ENCODE results near the gene TBX22.
"Not testable (repeated sequence)": the region's sequence is repeated elsewhere in the genome, so short reads cannot be mapped to it uniquely, and the experiment has no call there.

The TBX22 gene, protein sequence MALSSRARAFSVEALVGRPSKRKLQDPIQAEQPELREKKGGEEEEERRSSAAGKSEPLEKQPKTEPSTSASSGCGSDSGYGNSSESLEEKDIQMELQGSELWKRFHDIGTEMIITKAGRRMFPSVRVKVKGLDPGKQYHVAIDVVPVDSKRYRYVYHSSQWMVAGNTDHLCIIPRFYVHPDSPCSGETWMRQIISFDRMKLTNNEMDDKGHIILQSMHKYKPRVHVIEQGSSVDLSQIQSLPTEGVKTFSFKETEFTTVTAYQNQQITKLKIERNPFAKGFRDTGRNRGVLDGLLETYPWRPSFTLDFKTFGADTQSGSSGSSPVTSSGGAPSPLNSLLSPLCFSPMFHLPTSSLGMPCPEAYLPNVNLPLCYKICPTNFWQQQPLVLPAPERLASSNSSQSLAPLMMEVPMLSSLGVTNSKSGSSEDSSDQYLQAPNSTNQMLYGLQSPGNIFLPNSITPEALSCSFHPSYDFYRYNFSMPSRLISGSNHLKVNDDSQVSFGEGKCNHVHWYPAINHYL

GRCh38 chrX:80014141-80014940 is at the start of gene TBX22:
Gene TBX22 (plus strand): TSS chrX:80014753. CDS start chrX:80022270, 7,517 bp downstream.
- DNase-seq (ENCODE audit: low spot score): no peak

GRCh38 chrX:79975605-79976004 is 38.9 kb upstream of the TBX22 start:
- DNase-seq (ENCODE audit: low spot score): no peak

DNA sequence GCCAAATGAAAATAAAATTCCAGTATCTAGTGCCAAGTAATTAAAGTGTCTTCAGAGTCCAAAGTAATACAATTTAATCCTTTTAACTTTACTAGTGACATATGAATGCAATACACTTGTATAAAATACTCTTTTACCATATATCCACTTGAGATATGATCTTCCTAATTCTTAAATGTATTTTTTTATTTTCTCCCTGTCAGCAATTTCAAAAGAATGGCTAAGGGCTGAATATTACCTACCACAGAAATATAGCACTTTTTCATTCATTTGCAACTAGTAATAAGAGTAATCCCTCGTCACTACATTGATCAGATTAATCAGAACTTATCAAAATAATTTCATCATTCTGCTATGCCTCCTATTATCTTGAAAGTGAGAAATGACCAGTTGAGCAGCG is 10.1 kb upstream of the TBX22 start:
- DNase-seq (ENCODE audit: low spot score): no peak

DNA sequence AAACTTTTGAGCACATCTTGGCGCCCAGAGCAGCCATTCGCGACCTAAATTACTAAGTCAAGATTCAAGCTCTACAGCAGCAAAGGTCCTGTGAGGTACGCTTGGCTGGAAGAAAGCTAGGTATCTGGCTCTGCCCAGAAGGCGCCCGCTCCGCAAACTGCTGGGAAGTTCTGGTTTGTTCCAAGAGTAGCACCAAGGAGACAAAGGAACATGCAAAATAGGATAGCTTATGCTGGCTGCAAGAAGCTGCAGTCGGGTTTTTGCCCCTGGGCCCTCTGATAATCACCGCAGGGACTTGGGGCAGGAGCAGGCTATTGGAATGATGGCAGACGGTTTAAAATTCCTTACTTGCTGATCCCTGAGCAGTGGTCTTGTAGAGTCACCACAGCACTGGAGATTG is 3.0 kb upstream of the TBX22 start:
- no peak for DNase-seq (ENCODE audit: low spot score)

DNA sequence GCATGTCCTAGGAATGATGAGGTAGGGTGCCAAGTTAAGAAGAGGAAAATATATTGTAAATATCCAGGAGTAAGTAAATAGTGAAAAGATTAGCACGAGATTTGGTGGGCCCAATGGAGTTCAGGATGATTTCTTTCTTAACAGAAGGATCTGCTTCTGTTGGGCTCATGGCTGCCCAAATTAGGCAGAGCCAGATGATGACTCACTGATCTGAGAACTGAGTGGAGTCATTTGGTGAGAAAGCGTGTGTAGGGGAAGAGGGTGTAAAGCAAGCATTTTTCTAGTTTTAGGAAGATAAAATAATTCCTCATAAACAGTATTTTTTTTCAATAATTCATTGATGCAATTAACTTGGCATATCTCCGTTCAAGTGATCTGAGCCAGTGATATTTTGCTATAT is 1.6 kb downstream of the TBX22 start:
- DNase-seq (ENCODE audit: low spot score): no peak

DNA sequence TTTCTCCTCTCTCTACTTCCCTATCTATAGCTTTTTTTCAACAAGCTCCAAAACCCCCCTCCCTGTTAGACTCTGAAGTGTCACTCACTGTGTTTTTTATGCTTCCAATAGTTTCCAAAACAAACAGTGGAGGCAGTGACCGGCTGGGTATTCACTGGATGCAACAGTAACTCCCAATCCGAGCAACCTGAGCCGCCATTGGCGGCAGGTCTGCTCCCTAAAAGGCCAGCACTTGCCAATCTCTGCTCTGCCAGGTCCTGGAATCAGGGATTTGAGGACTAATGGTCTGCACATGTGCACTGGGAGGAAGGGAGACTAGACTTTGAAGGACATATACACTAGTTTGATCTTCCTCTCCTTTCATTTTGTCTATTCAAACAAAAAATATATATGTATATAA is 7.1 kb downstream of the TBX22 start:
- DNase-seq (ENCODE audit: low spot score): no peak

DNA sequence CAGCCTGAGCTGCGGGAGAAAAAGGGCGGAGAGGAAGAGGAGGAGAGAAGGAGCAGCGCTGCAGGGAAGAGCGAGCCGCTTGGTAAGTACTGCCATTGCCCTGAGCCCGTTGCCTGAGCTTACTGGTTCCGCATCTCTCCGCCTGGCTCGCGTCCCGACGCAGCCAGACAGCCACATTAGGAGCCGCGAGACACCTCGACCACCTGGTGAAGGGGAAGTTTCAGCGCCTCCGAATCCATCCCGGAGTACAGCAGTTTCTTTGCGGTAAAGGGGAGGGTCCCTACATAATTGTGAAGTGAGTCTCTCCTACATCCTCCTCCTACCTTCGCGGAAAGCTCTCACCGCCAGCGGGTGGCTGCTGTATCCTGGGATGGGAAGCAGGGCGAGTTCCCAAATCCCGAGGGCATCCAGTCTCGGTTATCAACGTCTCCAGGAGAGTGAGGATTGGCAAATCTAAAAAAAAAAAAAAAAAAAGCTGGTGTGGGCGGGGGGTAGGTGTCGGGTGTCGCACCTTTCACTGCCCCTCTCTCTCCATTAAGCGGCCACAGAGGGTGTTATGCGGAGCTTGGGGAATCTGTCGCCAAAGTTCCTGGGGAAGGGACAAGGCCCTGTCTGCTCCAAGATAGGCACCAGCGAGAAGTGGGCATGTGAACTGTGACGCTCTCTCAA is 7.9 kb downstream of the TBX22 start:
- DNase-seq (ENCODE audit: low spot score): no peak

- DNase-seq (ENCODE audit: low spot score): no peak
Observed at GRCh38 chrX:80026116-80026515, 11.6 kb downstream of the TBX22 start.

DNA sequence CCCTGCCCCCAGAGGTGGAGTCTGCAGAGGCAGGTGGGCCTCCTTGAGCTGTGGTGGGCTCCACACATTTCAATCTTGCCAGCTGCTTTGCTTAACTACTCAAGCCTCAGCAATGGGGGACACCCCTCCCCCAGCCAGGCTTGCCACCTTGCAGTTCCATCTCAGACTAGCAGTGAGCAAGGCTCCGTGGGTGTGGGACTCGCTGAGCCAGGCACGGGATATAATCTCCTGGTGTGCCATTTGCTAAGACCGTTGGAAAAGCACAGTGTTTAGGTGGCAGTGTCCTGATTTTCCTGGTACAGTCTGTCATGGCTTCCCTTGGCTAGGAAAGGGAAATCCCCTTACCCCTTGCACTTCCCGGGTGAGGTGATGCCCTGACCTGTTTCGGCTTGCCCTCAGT is 51.6 kb downstream of the TBX22 start:
- DNase-seq (ENCODE audit: low spot score): not testable (repeated sequence)

GRCh38 chrX:80075625-80076024 is 61.1 kb downstream of the TBX22 start:
- DNase-seq (ENCODE audit: low spot score): not testable (repeated sequence)

All from HuH-7 (cell line).